ENCODE measurements around the gene BLTP3A.

DNA sequence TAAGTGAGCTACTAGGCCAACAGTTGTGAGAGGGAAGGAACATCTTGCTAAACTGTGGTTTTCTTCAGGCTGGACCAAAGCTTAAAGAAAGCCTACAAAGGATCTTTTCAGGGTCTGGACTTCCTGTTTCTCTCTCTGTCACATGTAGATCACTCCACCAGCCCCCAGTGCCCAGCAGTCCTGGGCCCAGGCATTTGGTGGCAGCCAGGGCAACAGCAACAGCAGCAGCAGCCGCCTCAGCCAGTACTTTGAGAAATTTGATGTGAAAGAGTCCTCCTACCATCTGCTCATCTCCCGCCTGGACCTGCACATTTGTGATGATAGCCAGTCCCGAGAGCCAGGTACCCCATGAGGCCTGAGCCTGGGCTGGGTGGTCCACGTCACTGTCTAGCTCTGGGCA is 44.1 kb downstream of the BLTP3A start:
- no peak for TF ChIP-seq EGR1 (IDR thresholded peaks at IDR 0.05; ENCODE audit: borderline replicate concordance in 1 of 2, low read depth in 2 of 2, low read length in 2 of 2)
- no peak for TF ChIP-seq YY1 (IDR thresholded peaks at IDR 0.05; ENCODE audit: low read depth, low read length)
- TF ChIP-seq POU2F2 (IDR thresholded peaks at IDR 0.05; ENCODE audit: borderline replicate concordance, low read depth, low read length): no peak
- no peak for TF ChIP-seq HDGF (IDR thresholded peaks at IDR 0.05)
- no peak for TF ChIP-seq CTCF (IDR thresholded peaks at IDR 0.05 in 2 of 3, conservative IDR thresholded peaks at IDR 0.05 in 1 of 3; ENCODE audit: control insufficient read depth in 2 of 3, extremely low read depth in 1 of 3, insufficient read depth in 1 of 3, low read depth in 3 of 3, low read length in 3 of 3)
- no peak for TF ChIP-seq RAD51 (IDR thresholded peaks at IDR 0.05)
- no peak for TF ChIP-seq POLR2AphosphoS5 (IDR thresholded peaks at IDR 0.05; ENCODE audit: low read length)
- TF ChIP-seq, protein P1, sequence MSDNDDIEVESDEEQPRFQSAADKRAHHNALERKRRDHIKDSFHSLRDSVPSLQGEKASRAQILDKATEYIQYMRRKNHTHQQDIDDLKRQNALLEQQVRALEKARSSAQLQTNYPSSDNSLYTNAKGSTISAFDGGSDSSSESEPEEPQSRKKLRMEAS (IDR thresholded peaks at IDR 0.05; ENCODE audit: low read depth, low read length): no peak
- TF ChIP-seq LARP7 (IDR thresholded peaks at IDR 0.05): no peak
- no peak for TF ChIP-seq NFYB (IDR thresholded peaks at IDR 0.05; ENCODE audit: insufficient read depth, low read depth, low read length)
- no peak for TF ChIP-seq RAD21 (IDR thresholded peaks at IDR 0.05; ENCODE audit: insufficient read depth, low read depth, low read length)
- no peak for TF ChIP-seq EZH2 (IDR thresholded peaks at IDR 0.05; ENCODE audit: borderline replicate concordance, control insufficient read depth, low read depth, low read length)
- no peak for TF ChIP-seq EP300 (IDR thresholded peaks at IDR 0.05; ENCODE audit: borderline replicate concordance in 1 of 2, control insufficient read depth in 1 of 2, low read depth in 2 of 2, low read length in 2 of 2)

Measured in GM12878 (cell line).